Ishikawa (cell line): ENCODE data around the gene KRT222.

Experiments
- CEBPB ChIP-seq: IDR thresholded peaks from 2 replicates; pipeline ENCODE4 v1.6.1; 2012
- CREB1 ChIP-seq: IDR thresholded peaks from 2 replicates; pipeline ENCODE4 v1.6.1; 2012; ENCODE audit warnings: low read depth
- EGR1 ChIP-seq: IDR thresholded peaks from 2 replicates; pipeline ENCODE4 v1.6.1; 2012
- FOXM1 ChIP-seq: IDR thresholded peaks from 2 replicates; pipeline ENCODE4 v1.6.1; 2012; ENCODE audit warnings: low read depth, borderline replicate concordance
- NFIC ChIP-seq: IDR thresholded peaks from 2 replicates; pipeline ENCODE4 v1.6.1; 2012
- RAD21 ChIP-seq: IDR thresholded peaks from 2 replicates; pipeline ENCODE4 v1.6.1; 2012; ENCODE audit warnings: low read depth
- REST ChIP-seq: IDR thresholded peaks from 2 replicates; pipeline ENCODE4 v1.6.1; 2012; ENCODE audit warnings: low read depth, mild to moderate bottlenecking
- TAF1 ChIP-seq: IDR thresholded peaks from 2 replicates; pipeline ENCODE4 v1.6.1; 2012; ENCODE audit warnings: low read depth, mild to moderate bottlenecking
- TCF12 ChIP-seq: IDR thresholded peaks from 2 replicates; pipeline ENCODE4 v1.6.1; 2012; ENCODE audit warnings: low read depth
- TEAD4 ChIP-seq: IDR thresholded peaks from 2 replicates; pipeline ENCODE4 v1.6.1; 2012
- YY1 ChIP-seq: IDR thresholded peaks from 2 replicates; pipeline ENCODE4 v1.6.1; 2012; ENCODE audit warnings: low read depth
- ZBTB7A ChIP-seq: IDR thresholded peaks from 2 replicates; pipeline ENCODE4 v1.6.1; 2012; ENCODE audit warnings: low read depth
- TF ChIP-seq, protein P1 (sequence below): IDR thresholded peaks from 2 replicates; pipeline ENCODE4 v1.6.1; 2012
- TF ChIP-seq, protein P2 (sequence below): IDR thresholded peaks from 2 replicates; pipeline ENCODE4 v1.6.1; 2012

The KRT222 gene

GRCh38 chr17:40617678-40618240, 47.2 kb downstream of the KRT222 start:
- TF ChIP-seq CREB1 (no peak), TCF12 (no peak), RAD21 (no peak), REST (no peak), FOXM1 (no peak), TAF1 (no peak), EGR1 (no peak), YY1 (no peak)
- TF ChIP-seq, protein P1, sequence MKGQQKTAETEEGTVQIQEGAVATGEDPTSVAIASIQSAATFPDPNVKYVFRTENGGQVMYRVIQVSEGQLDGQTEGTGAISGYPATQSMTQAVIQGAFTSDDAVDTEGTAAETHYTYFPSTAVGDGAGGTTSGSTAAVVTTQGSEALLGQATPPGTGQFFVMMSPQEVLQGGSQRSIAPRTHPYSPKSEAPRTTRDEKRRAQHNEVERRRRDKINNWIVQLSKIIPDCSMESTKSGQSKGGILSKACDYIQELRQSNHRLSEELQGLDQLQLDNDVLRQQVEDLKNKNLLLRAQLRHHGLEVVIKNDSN: no peak

DNA sequence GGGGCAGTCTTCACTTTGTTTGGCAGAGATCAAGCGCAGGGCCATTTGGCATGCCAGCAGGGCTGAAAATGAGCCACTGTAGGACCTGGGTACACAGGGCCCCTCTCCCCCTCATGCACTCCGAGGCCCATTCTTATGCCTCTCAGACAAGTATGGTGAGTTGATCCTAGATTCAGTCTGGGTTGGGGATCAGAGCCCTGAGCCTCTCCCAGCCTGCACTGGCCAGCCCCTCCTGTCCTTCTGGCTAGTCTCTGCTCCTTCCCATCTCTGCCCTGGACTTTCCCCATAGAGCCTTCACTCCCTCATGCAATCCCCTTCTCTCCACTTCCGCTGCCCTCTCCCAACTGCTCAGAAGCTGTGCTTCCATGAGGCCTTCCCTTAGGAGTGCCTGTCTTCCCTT, 48.4 kb downstream of the KRT222 start:
- TF ChIP-seq TAF1: no peak
- no peak for TF ChIP-seq FOXM1
- TF ChIP-seq TEAD4: no peak
- TF ChIP-seq CEBPB: no peak
- TF ChIP-seq, protein P1: no peak

GRCh38 chr17:40615841-40616476, 49.0 kb downstream of the KRT222 start:
- TF ChIP-seq CEBPB: no peak
- TF ChIP-seq CREB1: no peak
- no peak for TF ChIP-seq REST
- TF ChIP-seq YY1: no peak
- TF ChIP-seq FOXM1: no peak
- no peak for TF ChIP-seq ZBTB7A
- TF ChIP-seq TAF1: no peak
- TF ChIP-seq, protein P2, sequence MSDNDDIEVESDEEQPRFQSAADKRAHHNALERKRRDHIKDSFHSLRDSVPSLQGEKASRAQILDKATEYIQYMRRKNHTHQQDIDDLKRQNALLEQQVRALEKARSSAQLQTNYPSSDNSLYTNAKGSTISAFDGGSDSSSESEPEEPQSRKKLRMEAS: no peak
- no peak for TF ChIP-seq TEAD4
- no peak for TF ChIP-seq TCF12
- no peak for TF ChIP-seq RAD21
- TF ChIP-seq, protein P1: no peak

DNA sequence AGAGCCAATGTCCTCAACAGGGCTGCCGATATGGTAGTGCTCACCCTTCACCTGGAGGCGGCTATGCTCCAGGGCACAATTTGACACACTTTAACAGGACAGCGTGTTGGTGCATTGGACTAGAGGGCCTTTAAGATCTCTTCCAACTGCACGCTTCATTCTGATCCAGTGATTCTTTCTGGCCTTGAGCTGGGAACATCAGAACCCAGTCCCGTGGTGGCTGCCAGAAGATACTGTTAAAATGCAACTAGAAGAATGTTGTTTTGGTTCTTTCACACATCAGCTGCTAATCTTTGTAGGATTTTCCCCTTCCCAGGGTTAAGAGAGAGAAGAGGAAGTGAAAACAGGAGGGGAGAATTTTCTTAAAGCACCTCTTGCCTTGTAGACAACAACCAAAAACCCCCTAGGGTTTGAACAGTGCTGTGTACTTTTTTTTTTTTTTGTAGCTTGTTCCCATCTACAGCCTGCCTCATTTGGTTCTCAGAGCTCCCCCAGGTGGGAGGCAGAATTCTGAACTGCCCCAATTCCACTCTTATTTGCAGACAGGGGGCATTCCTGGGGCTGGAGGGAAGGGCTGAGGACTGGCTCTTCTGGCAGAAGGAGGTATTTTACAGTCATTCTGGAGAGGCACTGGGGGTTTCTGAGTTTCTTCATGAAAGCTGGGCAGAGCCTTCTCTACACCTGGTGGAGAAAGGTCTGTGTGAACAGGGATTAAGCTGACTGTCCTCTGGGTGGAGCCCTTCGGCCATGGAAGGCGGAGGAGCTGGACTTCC, 49.7 kb downstream of the KRT222 start:
- TF ChIP-seq TAF1: no peak
- TF ChIP-seq RAD21: peak; percentile 90
- no peak for TF ChIP-seq NFIC
- TF ChIP-seq, protein P1: no peak

GRCh38 chr17:40614431-40615067, 50.4 kb downstream of the KRT222 start:
- no peak for TF ChIP-seq FOXM1
- no peak for TF ChIP-seq CEBPB
- TF ChIP-seq NFIC: no peak
